Measurements from ENCODE around the gene NSUN6.
A peak's percentile ranks its signal among the peaks of the same experiment; 100 is the strongest.

NSUN6 gene

DNA sequence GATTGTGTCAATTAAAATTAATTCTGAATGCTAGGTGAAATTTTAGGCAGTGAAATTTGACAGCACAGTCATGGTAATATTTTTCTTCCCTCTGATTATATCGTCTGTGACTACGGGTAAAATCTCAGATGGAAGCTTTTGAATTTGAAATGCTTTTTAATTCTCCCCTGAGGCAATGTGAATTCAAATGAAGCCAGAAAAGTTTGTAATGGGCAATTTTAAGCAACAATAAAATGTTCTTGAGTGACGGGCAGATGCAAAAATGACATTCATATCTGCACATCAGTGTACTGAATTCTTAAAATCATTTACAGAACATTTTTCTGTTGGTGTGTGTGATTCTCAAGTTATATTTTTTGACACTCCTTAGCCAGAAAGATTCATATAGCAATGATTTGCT lies 134.5 kb downstream of the NSUN6 start:
- no peak overlapping the region for H3K9ac ChIP-seq (ENCODE audit: low read depth, low read length)
- H3K36me3 ChIP-seq (ENCODE audit: insufficient read depth, low read length): no peaks in the 10 kb centered on the region
- H3K4me2 ChIP-seq (ENCODE audit: low read length): no peak overlapping the region
- H3K4me1 ChIP-seq (ENCODE audit: control insufficient read depth, insufficient read depth, low read length): no peaks in the 10 kb centered on the region
- no peaks in the 10 kb centered on the region for H3K27me3 ChIP-seq (ENCODE audit: control insufficient read depth, insufficient read depth, low read length)
- no peaks in the 10 kb centered on the region for H3K9me3 ChIP-seq (replicated peaks; ENCODE audit: low read length)
- no peak overlapping the region for H3K4me3 ChIP-seq (ENCODE audit: low read length)

DNA sequence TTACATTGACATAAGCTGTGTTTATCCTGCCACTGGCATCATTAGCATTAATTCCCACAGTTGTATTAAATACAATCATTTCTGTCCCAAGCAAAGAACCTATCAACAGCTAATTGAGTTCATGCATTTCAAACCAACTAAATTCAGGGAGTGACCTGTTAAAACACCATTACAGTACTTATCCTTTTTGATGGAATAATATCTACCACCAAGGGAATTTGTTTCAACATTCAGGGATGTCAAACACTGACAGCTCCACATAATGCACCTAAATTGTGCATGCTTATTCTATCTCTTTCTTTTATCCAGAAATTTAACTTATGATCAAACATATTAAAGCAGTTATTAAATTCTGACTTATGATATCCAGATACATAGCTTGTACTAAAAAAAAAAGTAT lies 136.8 kb downstream of the NSUN6 start:
- H3K9ac ChIP-seq (ENCODE audit: low read depth, low read length): no peak overlapping the region
- no peaks in the 10 kb centered on the region for H3K4me1 ChIP-seq (ENCODE audit: control insufficient read depth, insufficient read depth, low read length)
- no peak overlapping the region for H3K4me3 ChIP-seq (ENCODE audit: low read length)
- no peaks in the 10 kb centered on the region for H3K9me3 ChIP-seq (replicated peaks; ENCODE audit: low read length)
- H3K36me3 ChIP-seq (ENCODE audit: insufficient read depth, low read length): no peaks in the 10 kb centered on the region
- no peaks in the 10 kb centered on the region for H3K27me3 ChIP-seq (ENCODE audit: control insufficient read depth, insufficient read depth, low read length)
- H3K4me2 ChIP-seq (ENCODE audit: low read length): no peak overlapping the region

- no peaks in the 10 kb centered on the region for H3K9me3 ChIP-seq (replicated peaks; ENCODE audit: low read length)
- H3K4me3 ChIP-seq (ENCODE audit: low read length): no peak overlapping the region
- no peak overlapping the region for H3K4me2 ChIP-seq (ENCODE audit: low read length)
- H3K9ac ChIP-seq (ENCODE audit: low read depth, low read length): no peak overlapping the region
- no peaks in the 10 kb centered on the region for H3K27me3 ChIP-seq (ENCODE audit: control insufficient read depth, insufficient read depth, low read length)
- peaks cover 12% of the 10 kb centered on the region for H3K4me1 ChIP-seq (ENCODE audit: control insufficient read depth, insufficient read depth, low read length)
- H3K36me3 ChIP-seq (ENCODE audit: insufficient read depth, low read length): no peaks in the 10 kb centered on the region
Measured at GRCh38 chr10:18508587-18508986, 142.8 kb downstream of the NSUN6 start.

DNA sequence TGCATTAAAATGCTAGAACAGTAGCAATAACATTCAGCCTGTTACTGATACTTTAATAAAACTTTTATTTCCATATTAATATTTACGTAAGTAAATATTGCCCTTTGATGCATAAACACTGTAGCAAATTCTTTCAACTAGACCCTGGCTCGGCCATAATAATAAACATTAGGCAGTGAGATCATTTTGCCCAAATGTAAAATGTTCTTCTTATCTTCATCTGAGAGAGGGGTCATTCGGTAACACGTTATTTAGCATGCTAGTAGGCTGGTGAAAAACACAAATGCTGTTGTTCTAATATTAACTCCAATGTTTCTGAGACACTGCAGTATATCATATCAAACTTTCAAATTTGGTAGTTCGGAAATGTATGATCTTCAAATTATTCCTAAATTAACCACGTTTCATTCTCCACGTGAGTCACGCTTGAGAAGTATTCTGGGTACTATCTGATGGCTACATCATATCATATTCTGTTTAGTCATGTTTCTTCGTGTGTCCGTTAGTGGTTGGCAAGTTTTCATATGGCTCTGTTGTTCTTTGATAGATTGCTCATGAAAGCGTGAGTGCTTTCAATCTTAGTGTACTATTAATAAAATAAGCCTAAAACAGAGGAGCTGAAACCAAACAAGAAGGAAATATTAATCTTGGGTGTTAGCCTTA lies 145.8 kb downstream of the NSUN6 start:
- no peaks in the 10 kb centered on the region for H3K36me3 ChIP-seq (ENCODE audit: insufficient read depth, low read length)
- H3K4me1 ChIP-seq (ENCODE audit: control insufficient read depth, insufficient read depth, low read length): peaks cover 15% of the 10 kb centered on the region
- H3K4me3 ChIP-seq (ENCODE audit: low read length): no peak overlapping the region
- no peaks in the 10 kb centered on the region for H3K9me3 ChIP-seq (replicated peaks; ENCODE audit: low read length)
- no peaks in the 10 kb centered on the region for H3K27me3 ChIP-seq (ENCODE audit: control insufficient read depth, insufficient read depth, low read length)
- no peak overlapping the region for H3K9ac ChIP-seq (ENCODE audit: low read depth, low read length)
- H3K4me2 ChIP-seq (ENCODE audit: low read length): peak overlapping the region; percentile 45

DNA sequence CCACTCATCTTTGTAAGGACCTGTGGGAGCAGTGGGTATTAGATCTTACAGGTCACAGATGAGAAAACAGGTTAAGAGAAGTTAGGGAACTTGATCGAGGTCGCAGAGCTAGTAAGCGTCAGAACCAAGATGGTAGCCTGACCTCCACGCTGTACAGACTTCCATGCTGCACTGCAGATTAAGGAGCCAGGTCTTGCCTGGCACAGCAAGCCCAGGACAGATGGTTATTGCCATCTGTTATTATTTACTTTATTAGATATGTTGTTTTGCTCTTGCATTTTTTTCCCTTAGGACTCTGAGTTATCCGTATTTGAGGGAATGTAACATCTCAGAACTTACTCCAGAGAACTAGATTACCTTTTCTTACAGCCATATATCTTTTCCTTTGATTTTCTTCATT lies 147.2 kb downstream of the NSUN6 start:
- H3K4me1 ChIP-seq (ENCODE audit: control insufficient read depth, insufficient read depth, low read length): peaks cover 15% of the 10 kb centered on the region

GRCh38 chr10:18501629-18502028 lies 149.8 kb downstream of the NSUN6 start:
- H3K36me3 ChIP-seq (ENCODE audit: insufficient read depth, low read length): no peaks in the 10 kb centered on the region
- H3K9ac ChIP-seq (ENCODE audit: low read depth, low read length): peak overlapping the region; percentile 23

More for the DNA sequence above, 147.2 kb downstream of the NSUN6 start:
- Histone ChIP-seq H3K4me2 (ENCODE audit: low read length) (no peak overlapping the region), H3K36me3 (ENCODE audit: insufficient read depth, low read length) (no peaks in the 10 kb centered on the region), H3K27me3 (ENCODE audit: control insufficient read depth, insufficient read depth, low read length) (no peaks in the 10 kb centered on the region), H3K9me3 (replicated peaks; ENCODE audit: low read length) (no peaks in the 10 kb centered on the region), H3K4me3 (ENCODE audit: low read length) (no peak overlapping the region), H3K9ac (ENCODE audit: low read depth, low read length) (no peak overlapping the region)

GRCh38 chr10:18501198-18501597 lies 150.2 kb downstream of the NSUN6 start:
- Histone ChIP-seq H3K9ac (ENCODE audit: low read depth, low read length) (peak overlapping the region; percentile 23), H3K4me2 (ENCODE audit: low read length) (peak overlapping the region; percentile 70), H3K36me3 (ENCODE audit: insufficient read depth, low read length) (no peaks in the 10 kb centered on the region), H3K4me1 (ENCODE audit: control insufficient read depth, insufficient read depth, low read length) (peaks cover 12% of the 10 kb centered on the region), H3K9me3 (replicated peaks; ENCODE audit: low read length) (no peaks in the 10 kb centered on the region), H3K4me3 (ENCODE audit: low read length) (peak overlapping the region; percentile 28), H3K27me3 (ENCODE audit: control insufficient read depth, insufficient read depth, low read length) (no peaks in the 10 kb centered on the region)

More at GRCh38 chr10:18501629-18502028, 149.8 kb downstream of the NSUN6 start:
- Histone ChIP-seq H3K4me1 (ENCODE audit: control insufficient read depth, insufficient read depth, low read length) (peaks cover 15% of the 10 kb centered on the region), H3K4me3 (ENCODE audit: low read length) (peak overlapping the region; percentile 28), H3K27me3 (ENCODE audit: control insufficient read depth, insufficient read depth, low read length) (no peaks in the 10 kb centered on the region), H3K4me2 (ENCODE audit: low read length) (peak overlapping the region; percentile 70), H3K9me3 (replicated peaks; ENCODE audit: low read length) (no peaks in the 10 kb centered on the region)

DNA sequence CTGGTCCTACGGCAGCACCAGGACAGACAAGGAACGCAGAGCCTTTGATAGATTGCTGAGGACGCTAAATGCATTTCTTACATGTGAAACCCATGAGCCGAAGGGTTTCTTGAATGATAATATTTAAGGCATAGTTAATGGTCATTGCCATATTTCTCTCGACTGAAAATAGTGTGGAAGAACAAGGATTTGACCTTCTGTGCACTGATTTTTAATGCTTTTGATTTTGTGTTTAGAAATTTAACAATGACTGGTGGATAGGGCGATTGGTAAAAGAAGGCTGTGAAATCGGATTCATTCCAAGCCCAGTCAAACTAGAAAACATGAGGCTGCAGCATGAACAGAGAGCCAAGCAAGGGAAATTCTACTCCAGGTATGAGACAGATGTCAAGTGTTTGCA lies 150.8 kb downstream of the NSUN6 start:
- Histone ChIP-seq H3K4me3 (ENCODE audit: low read length) (no peak overlapping the region), H3K4me2 (ENCODE audit: low read length) (peak overlapping the region; percentile 70), H3K9me3 (replicated peaks; ENCODE audit: low read length) (no peaks in the 10 kb centered on the region), H3K36me3 (ENCODE audit: insufficient read depth, low read length) (no peaks in the 10 kb centered on the region), H3K4me1 (ENCODE audit: control insufficient read depth, insufficient read depth, low read length) (peaks cover 6% of the 10 kb centered on the region), H3K9ac (ENCODE audit: low read depth, low read length) (no peak overlapping the region), H3K27me3 (ENCODE audit: control insufficient read depth, insufficient read depth, low read length) (no peaks in the 10 kb centered on the region)

- no peak overlapping the region for H3K4me3 ChIP-seq (ENCODE audit: low read length)
- no peak overlapping the region for H3K9ac ChIP-seq (ENCODE audit: low read depth, low read length)
- H3K4me1 ChIP-seq (ENCODE audit: control insufficient read depth, insufficient read depth, low read length): peaks cover 3% of the 10 kb centered on the region
- H3K4me2 ChIP-seq (ENCODE audit: low read length): no peak overlapping the region
- no peaks in the 10 kb centered on the region for H3K9me3 ChIP-seq (replicated peaks; ENCODE audit: low read length)
- H3K36me3 ChIP-seq (ENCODE audit: insufficient read depth, low read length): no peaks in the 10 kb centered on the region
- no peaks in the 10 kb centered on the region for H3K27me3 ChIP-seq (ENCODE audit: control insufficient read depth, insufficient read depth, low read length)
Measured at GRCh38 chr10:18498998-18499397, 152.4 kb downstream of the NSUN6 start.

GRCh38 chr10:18497806-18498369 lies 153.5 kb downstream of the NSUN6 start:
- H3K4me1 ChIP-seq (ENCODE audit: control insufficient read depth, insufficient read depth, low read length): peaks cover 3% of the 10 kb centered on the region
- H3K36me3 ChIP-seq (ENCODE audit: insufficient read depth, low read length): no peaks in the 10 kb centered on the region
- H3K27me3 ChIP-seq (ENCODE audit: control insufficient read depth, insufficient read depth, low read length): no peaks in the 10 kb centered on the region
- no peaks in the 10 kb centered on the region for H3K9me3 ChIP-seq (replicated peaks; ENCODE audit: low read length)
- no peak overlapping the region for H3K9ac ChIP-seq (ENCODE audit: low read depth, low read length)
- no peak overlapping the region for H3K4me2 ChIP-seq (ENCODE audit: low read length)
- H3K4me3 ChIP-seq (ENCODE audit: low read length): no peak overlapping the region
